GM12864 (cell line): ENCODE results near the gene CCN5.

Experiments
- DNase-seq: peaks from one replicate; pipeline ENCODE4 v3.0.0-alpha.2; 2011; ENCODE audit warnings: low read depth
- H3K4me3 ChIP-seq: 2 replicates; pipeline ENCODE4 v1.5.1; 2011; ENCODE audit warnings: mild to moderate bottlenecking, low read depth, low read length, control low read depth
- CTCF ChIP-seq: IDR thresholded peaks from 2 replicates; pipeline ENCODE4 v1.5.1; 2011; ENCODE audit warnings: low read depth, mild to moderate bottlenecking, moderate library complexity, low read length, control low read depth, inconsistent platforms; ENCODE audit errors: missing control alignments

CCN5 gene

GRCh38 chr20:44731657-44732056 is 16.5 kb downstream of the CCN5 start:
- no peak for DNase-seq
- TF ChIP-seq CTCF = no peak
- H3K4me3 ChIP-seq = no peak overlapping the region

- TF ChIP-seq CTCF = no peak
- H3K4me3 ChIP-seq = no peak overlapping the region
- DNase-seq = no peak
Observed at GRCh38 chr20:44732327-44732726, 17.2 kb downstream of the CCN5 start.

GRCh38 chr20:44733341-44734069 is 18.3 kb downstream of the CCN5 start:
- TF ChIP-seq CTCF = peak; percentile 91
- H3K4me3 ChIP-seq = no peak overlapping the region
- DNase-seq = peak; percentile 16

GRCh38 chr20:44734938-44735337 is 19.8 kb downstream of the CCN5 start:
- DNase-seq = no peak

GRCh38 chr20:44735816-44736169 is 20.6 kb downstream of the CCN5 start:
- no peak for TF ChIP-seq CTCF
- no peak overlapping the region for H3K4me3 ChIP-seq
- DNase-seq = no peak

More at GRCh38 chr20:44734938-44735337, 19.8 kb downstream of the CCN5 start:
- no peak overlapping the region for H3K4me3 ChIP-seq
- no peak for TF ChIP-seq CTCF

GRCh38 chr20:44736170-44737021 is 21.2 kb downstream of the CCN5 start:
- H3K4me3 ChIP-seq = no peak overlapping the region
- no peak for TF ChIP-seq CTCF
- peak; percentile 29 for DNase-seq
